Subcutaneous adipose tissue (tissue), 4 donors: ENCODE data around the gene CD248. TPM values are rescaled to one million over a fixed set of nuclear protein-coding genes. Genes with fewer than 3 reads are reported as not detected.

Experiments
- CTCF ChIP-seq: fragments of 450-650 bp; IDR thresholded peaks from one replicate; pipeline ENCODE4 v1.5.1; 2016; ENCODE audit warnings: low read depth, mild to moderate bottlenecking, control low read depth, antibody characterized with exemption, moderate library complexity
- total RNA-seq, 4 donors: library from RNA; depleted of rRNA; stranded (reverse); fragments of >200 nt; gene quantifications; one replicate each; pipeline ENCODE4 v1.1.0, GENCODE V29; 2016

CD248 gene, protein sequence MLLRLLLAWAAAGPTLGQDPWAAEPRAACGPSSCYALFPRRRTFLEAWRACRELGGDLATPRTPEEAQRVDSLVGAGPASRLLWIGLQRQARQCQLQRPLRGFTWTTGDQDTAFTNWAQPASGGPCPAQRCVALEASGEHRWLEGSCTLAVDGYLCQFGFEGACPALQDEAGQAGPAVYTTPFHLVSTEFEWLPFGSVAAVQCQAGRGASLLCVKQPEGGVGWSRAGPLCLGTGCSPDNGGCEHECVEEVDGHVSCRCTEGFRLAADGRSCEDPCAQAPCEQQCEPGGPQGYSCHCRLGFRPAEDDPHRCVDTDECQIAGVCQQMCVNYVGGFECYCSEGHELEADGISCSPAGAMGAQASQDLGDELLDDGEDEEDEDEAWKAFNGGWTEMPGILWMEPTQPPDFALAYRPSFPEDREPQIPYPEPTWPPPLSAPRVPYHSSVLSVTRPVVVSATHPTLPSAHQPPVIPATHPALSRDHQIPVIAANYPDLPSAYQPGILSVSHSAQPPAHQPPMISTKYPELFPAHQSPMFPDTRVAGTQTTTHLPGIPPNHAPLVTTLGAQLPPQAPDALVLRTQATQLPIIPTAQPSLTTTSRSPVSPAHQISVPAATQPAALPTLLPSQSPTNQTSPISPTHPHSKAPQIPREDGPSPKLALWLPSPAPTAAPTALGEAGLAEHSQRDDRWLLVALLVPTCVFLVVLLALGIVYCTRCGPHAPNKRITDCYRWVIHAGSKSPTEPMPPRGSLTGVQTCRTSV
- 100 to 1,000 TPM in 2 of 4 donors, 10 to 100 TPM in 2; 49.0 to 226 (median 149) TPM for total RNA-seq

DNA sequence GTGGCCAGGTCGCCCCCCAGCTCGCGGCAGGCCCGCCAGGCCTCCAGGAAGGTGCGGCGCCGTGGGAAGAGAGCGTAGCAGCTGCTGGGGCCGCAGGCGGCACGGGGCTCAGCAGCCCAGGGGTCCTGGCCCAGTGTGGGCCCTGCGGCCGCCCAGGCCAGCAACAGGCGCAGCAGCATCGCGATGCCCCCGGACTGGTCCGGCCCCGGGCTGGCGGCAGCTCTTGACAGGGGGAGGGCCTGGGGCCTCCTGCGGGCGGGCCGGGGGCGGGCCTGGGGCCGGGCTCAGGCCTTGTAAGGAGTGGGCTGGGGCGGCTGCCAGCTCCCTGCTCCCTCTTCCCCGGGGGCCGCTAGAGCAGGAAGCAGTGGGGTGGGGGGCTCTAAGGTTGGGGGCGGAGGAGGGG, at the start of gene CD248:
Gene CD248 (minus strand): TSS at position 196 of the 403 bp plus-strand sequence. CDS start 17 bp downstream, at position 179.
- TF ChIP-seq CTCF: no peak

GRCh38 chr11:66365711-66366619, 49.1 kb upstream of the CD248 start:
- TF ChIP-seq CTCF: no peak

- no peak for TF ChIP-seq CTCF
Observed at GRCh38 chr11:66365166-66365565, 48.3 kb upstream of the CD248 start.

DNA sequence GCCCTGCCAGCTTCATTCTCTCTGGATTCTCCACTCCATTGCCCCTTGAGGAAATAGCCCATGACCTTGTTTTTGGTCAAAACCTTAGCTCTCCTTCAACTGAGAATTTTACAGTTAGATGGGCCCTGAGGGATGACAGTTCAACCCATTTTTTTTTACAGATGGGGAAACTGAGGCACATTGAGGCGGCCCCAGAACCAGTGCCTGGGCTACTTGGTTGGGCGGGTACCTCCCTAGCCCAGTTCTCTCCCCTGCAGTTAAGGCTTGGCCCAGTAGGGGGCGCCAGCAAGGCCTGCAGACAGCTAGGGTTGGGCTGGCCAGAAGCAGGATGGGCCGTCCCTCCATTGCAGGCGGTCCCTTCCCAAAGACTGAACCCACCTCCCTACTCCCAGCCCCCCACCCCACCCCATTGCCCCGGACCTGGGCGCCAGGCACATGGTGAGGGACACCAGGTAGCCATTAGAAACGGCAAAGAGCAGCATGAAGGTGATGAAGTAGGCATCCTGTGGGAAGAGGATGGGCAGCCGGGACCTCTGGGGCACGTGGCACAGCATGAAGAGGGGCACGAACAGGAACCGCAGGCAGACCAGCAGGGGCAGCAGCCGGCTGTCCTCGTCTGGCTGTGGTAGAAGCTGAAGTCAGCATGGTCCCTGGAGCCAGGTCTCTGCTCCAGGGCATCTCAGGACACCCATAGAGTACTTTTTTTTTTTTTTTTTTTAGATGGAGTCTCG, 47.1 kb upstream of the CD248 start:
- no peak for TF ChIP-seq CTCF

DNA sequence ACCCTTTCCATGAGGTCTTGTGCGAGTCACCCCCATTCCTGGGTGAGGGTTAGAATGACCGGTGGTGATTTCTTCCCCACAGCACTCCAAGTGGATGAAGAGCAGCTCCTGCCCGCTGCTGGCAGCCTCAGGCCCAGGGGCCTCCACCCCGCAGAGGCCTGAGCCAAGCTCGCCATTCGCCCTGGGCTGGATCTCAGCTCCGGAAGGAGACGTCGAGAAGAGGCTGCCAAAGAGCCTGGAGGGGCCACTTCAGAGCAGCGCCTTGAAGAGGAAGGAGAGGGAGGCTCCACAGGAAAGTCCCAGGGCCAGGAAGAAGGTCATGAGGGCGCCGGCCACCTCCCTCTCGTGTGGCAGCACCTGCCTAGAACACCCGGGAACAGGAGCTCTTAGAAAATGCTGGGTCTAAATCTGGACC, 46.4 kb upstream of the CD248 start:
- no peak for TF ChIP-seq CTCF

DNA sequence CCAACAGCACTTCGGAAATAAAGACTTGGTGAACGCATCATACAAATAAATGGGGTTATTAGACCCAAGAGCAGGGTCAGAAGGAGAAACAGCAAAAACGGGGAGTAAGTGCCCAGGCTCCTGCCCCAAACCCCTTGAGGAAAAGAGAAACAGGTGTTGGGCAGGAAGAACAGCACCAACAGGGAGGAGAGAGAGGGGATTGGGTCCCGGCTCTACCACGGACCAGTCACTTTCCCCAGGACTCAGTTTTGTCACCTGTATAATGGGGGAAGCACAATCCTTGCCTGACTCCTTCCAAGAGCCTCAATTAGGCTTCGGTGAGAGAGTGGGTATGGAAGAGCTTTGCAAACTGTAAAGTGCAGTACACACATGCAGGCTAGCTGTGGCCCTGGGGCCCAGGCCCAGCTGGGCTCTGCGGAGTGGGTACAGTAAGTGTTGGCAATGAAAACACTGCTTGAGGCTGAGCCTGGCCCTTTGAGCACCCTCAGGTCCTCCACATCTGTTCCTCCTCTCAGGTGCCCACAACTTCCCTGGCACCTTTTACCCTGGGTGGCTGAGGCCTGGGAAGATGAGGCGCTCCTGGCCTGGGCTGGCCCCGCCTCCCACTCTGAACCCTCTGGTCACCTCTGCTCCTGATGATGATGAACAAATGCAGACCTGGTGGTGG, 45.8 kb upstream of the CD248 start:
- TF ChIP-seq CTCF: no peak
